ENCODE data around the gene ERCC4.

ERCC4 gene

GRCh38 chr16:13950821-13951547 is 31.0 kb downstream of the ERCC4 start:
- DNase-seq: peak in 1 of 3 experiments; percentile 17

- DNase-seq: peak in 1 of 3 experiments; percentile 2
These were observed 31.7 kb downstream of the ERCC4 start for GRCh38 chr16:13951611-13952010.

- no peak for DNase-seq
These were observed 33.5 kb downstream of the ERCC4 start for GRCh38 chr16:13953501-13953900.

DNA sequence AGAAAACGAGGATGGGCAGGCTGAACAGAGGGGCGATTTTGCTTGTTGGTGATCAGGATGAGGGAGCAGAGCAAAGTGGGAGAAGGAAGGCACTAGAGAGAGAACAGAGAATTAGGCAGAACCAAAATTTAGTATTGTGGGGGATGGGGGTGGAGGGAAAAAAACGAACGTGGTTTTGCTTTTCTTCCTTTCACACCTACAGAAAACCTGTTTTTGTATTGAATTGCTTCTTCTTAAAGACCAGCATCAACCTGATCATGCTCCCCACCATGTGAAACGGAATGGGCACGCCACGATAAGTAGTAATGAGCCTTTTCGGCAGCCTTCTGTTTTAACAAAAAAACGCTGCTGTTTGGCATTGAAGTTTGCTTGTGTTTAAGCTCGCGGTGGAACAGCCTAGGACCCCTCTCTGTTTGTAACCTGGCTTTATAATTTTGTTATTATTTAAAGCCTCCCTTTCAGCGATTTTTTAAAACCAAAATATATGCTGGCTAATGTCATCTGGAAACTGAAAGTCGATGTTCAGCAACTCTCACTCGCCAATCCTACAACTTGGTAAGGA is 36.8 kb downstream of the ERCC4 start:
- DNase-seq: peak in 1 of 3 experiments; percentile 22

DNA sequence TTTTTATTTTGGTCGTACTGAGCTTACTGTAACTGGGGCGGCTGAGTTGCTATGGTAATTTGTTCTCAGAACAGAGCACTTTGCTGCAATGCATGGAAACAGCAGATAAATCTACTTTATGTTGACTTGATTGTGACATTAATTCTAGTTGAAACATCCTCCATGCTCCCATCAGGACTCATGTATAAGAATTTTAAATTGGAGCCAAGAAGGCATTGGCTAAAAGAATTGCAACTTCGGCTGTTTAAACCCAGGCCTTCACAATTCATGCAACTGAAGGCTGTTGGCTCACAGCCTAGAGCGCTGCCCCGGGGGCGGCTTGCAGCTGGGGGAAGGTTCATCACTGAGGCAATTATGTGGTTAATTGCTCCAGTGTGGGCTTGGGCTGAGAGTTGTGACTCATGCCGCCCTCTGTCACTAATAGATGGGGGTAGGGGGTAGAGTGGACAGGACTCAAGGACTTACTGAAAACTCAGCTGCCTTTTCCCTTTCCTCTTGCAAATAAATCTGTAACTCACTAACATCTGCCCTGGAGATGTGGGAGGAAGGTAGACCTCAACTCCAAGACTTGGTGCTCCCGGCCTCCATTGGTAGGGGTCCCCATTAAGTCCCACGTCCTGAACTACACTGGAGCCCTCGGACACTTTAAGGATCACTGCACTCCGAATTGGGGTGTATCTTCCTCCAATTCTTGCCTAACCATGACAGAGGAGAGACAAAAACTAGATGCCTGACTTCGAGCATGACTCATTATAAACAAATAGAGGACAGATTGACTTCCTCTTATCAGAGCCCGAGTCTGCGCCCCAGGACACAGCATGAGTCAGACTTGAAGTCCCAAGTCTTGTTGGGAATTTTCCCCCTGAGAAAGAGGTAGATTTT is 37.5 kb downstream of the ERCC4 start:
- DNase-seq: peak in 2 of 3 experiments; percentile 81 to 92

- no peak for DNase-seq
These were observed 38.5 kb downstream of the ERCC4 start for GRCh38 chr16:13958474-13958873.

DNA sequence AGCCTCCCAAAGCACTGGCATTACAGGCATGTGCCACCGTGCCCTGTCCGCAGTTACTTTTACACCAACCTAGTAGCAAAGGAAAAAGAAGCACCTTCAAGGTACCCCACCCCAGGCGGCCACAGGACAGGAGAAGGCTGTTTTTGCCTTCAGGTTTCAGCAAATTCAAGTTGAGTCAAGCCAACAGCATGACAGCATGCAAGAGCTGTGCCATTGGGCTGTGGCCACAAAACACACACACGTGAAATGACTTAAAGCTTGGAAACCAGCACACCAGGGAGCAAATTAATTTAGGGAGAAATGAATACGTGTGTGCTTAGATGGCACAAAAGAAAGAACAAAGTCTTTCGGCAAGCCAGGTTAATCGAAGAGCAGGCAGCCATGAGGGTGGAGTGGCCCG is 39.7 kb downstream of the ERCC4 start:
- DNase-seq: peak in 1 of 3 experiments; percentile 3

DNA sequence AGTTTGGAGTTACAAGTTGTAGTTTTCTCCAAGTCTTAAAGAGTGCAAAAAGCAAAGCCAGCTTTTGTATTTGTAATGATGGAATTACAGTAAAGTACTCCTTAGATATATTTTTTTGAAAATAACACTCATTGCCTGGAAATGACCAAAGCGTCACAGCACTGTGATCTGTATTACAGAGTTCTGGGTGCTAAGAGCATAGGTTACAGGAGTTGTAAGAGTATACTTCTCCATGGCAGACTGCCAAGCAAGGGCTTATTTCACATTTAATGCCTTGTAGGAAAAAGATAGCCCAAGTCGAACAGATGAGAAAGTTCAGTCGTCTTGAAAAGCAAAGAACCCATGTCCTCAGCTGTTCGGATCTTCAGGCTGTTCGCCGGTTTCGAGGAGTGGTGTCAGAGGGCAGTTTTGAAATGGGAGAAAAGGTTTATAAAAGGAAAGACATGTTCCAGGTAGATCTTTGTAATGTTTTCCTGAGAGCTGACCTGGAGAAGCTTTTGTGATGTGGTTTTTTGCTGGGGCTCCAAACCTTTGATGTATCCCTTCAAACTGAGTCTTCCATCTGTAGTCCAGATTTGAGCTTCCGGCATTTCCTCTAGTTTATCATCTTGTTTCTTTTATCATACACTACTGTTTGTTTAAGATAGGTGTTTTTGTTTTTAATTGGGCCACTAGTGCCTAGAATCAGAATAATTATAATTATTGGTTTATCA is 41.3 kb downstream of the ERCC4 start:
- peak in 2 of 3 experiments; percentile 1 to 10 for DNase-seq

DNA sequence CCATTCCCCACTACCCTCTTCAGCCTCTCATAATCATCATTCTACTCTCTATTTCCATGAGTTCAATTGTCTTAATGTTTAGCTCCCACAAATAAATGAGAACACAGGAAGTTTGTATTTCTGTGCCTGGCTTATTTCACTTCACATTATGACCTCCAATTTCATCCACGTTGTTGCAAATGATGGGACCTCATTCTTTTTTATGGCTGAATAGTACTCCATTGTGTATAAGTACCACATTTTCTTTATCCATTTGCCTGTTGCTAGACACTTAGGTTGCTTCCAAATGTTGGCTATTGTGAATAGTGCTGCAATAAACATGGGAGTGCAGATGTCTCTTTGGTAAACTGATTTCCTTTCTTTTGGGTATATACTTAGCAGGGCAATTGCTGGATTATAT is 42.3 kb downstream of the ERCC4 start:
- DNase-seq: no peak

- DNase-seq: no peak
These were observed 48.9 kb downstream of the ERCC4 start for GRCh38 chr16:13968835-13969234.

GRCh38 chr16:13969711-13970110 is 49.8 kb downstream of the ERCC4 start:
- no peak for DNase-seq

GRCh38 chr16:13970708-13971422 is 50.9 kb downstream of the ERCC4 start:
- no peak for DNase-seq

DNA sequence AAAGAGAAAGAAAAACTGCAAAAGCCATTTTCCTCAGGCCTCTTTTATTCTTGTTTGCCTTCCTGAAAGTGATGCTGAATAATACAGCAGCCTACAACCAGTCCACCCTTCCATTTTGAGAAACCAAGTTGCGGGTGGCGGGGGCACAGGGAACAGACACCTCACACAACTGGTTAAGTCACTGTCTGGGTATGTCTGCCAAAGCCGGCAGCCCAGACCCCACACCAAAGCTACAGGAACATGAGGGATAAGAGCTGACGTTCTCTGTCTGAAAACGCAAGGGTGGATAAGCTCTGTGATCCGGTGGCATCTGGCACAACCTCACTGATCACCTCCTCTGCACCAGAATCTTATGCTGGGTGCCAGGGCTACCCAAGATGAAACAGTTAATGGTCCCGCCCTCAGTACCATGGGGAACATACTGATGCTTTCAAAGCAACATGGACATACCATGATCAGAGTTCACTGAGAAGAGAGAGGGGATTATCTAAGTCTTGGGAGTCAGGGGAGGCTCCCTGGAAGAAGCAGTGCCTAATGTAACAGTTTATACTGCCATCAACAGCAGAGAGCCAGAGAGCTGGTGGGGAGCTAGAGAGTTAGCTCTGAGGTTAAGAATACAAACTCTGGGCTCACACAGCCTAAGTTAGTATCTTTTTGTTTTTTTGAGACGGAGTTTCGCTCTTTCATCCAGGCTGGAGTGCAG is 53.5 kb downstream of the ERCC4 start:
- no peak for DNase-seq

DNA sequence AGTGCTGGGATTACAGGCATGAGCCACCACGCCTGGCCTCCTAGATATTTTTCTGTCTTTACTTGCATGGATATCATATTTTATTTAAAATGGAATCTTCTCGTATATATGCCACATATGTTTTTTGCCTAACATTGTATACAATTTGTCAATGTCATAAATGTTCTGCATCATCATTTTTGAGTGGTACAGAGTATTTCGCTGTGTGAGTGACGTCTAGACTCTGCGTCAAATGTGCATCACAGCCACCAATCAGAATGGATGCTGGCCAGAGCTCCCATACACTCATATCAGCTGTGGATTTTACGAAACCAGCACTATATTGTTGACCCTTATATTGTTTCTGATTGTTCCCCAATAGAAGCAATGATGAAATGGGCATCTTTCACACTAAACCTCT is 57.2 kb downstream of the ERCC4 start:
- no peak for DNase-seq

GRCh38 chr16:13982451-13982850 is 62.5 kb downstream of the ERCC4 start:
- no peak for DNase-seq

DNA sequence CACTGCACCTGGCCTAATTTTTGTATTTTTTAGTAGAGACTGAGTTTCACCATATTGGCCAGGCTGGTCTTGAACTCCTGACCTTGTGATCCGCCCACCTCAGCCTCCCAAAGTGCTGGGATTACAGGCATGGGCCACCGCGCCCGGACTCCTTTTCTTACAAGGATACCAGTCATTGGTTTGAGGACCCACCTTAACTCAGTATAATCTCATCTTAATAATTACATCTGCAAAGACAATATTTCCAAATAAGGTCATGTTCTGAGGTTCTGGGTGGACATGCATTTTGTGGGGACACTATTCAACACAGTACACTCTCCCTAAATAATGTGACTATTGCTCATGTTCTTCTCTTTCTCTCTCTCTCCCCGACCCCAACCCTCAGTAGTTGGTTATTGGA is 63.7 kb downstream of the ERCC4 start:
- DNase-seq: no peak

GRCh38 chr16:13984794-13985193 is 64.8 kb downstream of the ERCC4 start:
- DNase-seq: no peak

GRCh38 chr16:13988038-13988437 is 68.1 kb downstream of the ERCC4 start:
- no peak for DNase-seq

DNA sequence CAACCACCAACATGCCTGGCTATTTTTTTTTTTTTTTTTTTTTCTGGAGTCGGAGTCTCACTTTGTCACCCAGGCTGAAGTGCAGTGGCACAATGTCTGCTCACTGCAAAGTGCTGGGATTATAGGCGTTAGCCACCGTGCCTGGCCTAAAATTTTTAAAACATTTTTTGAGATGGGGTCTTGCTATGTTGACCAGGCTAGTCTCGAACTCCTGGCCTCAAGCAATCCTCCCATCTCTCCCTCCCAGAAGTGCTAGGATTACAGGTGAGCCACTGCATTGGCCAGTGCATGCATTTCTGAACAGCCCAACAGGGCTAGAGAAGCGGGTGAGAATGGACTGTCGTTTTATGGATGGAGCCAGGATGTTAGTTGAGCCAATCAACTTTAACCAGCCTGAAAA is 72.4 kb downstream of the ERCC4 start:
- no peak for DNase-seq

- DNase-seq: no peak
These were observed 73.0 kb downstream of the ERCC4 start for GRCh38 chr16:13992976-13993375.

- no peak for DNase-seq
These were observed 74.5 kb downstream of the ERCC4 start for GRCh38 chr16:13994239-13995106.
